SK-N-SH (cell line): ENCODE measurements around the gene CBX1. TPM values are rescaled to one million over a fixed set of nuclear protein-coding genes. Genes with fewer than 3 reads are reported as not detected.
"Not testable (repeated sequence)": the region's sequence is repeated elsewhere in the genome, so short reads cannot be mapped to it uniquely, and the experiment has no call there.

Experiments used
- CTCF ChIA-PET: fragments of 300-600, 350-600 bp; formaldehyde crosslinking; extraction: SDS; loops from one replicate; lab custom pipeline; 2021; lab: Yijun Ruan, JAX
- POLR2A ChIA-PET: fragments of 350-600 bp; sonication (Branson Sonifier 250); formaldehyde crosslinking; extraction: SDS; loops from one replicate; lab custom pipeline; 2020; ENCODE audit warnings: antibody characterized with exemption, inconsistent platforms; lab: Yijun Ruan, JAX
- DNase-seq: peaks from one replicate; pipeline ENCODE4 v3.0.0; 2012
- H2AFZ ChIP-seq: fragments of 200-600 bp; sonication (generic); 2 replicates; pipeline ENCODE4 v1.8.1; 2016; ENCODE audit warnings: antibody characterized with exemption, mild to moderate bottlenecking, low read depth
- H3F3A ChIP-seq: fragments of 200-600 bp; sonication (generic); replicated peaks from 2 replicates; pipeline ENCODE3; 2016; ENCODE audit warnings: antibody characterized with exemption, mild to moderate bottlenecking; ENCODE audit not compliant: insufficient read depth
- H3K27ac ChIP-seq, 2 experiments: fragments of 200-500 bp in 1 of 2; fragments of 200-600 bp in 1 of 2; sonication (Bioruptor generic) in 1 of 2; sonication (generic), shearing (Covaris generic) in 1 of 2; 2 replicates each; pipeline versions ENCODE4 v1.5.1 to v1.6.1; 2014 to 2016; ENCODE audit warnings: low read depth in 2 of 2, inconsistent platforms in 1 of 2, low read length in 1 of 2, mild to moderate bottlenecking in 1 of 2, mixed read lengths in 1 of 2
- H3K27me3 ChIP-seq: fragments of 200-600 bp; sonication (generic), shearing (Covaris generic); 2 replicates; pipeline ENCODE4 v1.6.1; 2016; ENCODE audit warnings: mixed run types; ENCODE audit not compliant: insufficient read depth
- H3K36me3 ChIP-seq, 2 experiments: fragments of 200-500 bp in 1 of 2; fragments of 200-600 bp in 1 of 2; sonication (Bioruptor generic) in 1 of 2; sonication (generic) in 1 of 2; replicated peaks in 1 of 2; 2 replicates each; pipeline versions ENCODE3 to v1.5.1; 2014 to 2016; ENCODE audit warnings: low read length in 1 of 2, mild to moderate bottlenecking in 1 of 2; ENCODE audit not compliant: insufficient read depth in 2 of 2, control insufficient read depth in 1 of 2
- H3K4me1 ChIP-seq, 2 experiments: fragments of 200-500 bp in 1 of 2; fragments of 200-600 bp in 1 of 2; sonication (Bioruptor generic) in 1 of 2; sonication (generic), shearing (Covaris generic) in 1 of 2; 2 replicates each; pipeline versions ENCODE4 v1.5.1 to v1.6.1; 2014 to 2016; ENCODE audit warnings: low read depth in 1 of 2, low read length in 1 of 2, mixed run types in 1 of 2; ENCODE audit not compliant: insufficient read depth in 2 of 2, control insufficient read depth in 1 of 2
- H3K4me2 ChIP-seq: fragments of 200-600 bp; sonication (generic), shearing (Covaris generic); 2 replicates; pipeline ENCODE4 v1.6.1; 2017; ENCODE audit warnings: mixed run types
- H3K4me3 ChIP-seq, 2 experiments: fragments of 200-500 bp in 1 of 2; fragments of 200-600 bp in 1 of 2; sonication (Bioruptor generic) in 1 of 2; sonication (generic), shearing (Covaris generic) in 1 of 2; 2 replicates each; pipeline versions ENCODE4 v1.5.1 to v1.8.1; 2014 to 2016; ENCODE audit warnings: low read depth in 2 of 2, inconsistent platforms in 1 of 2, low read length in 1 of 2, mild to moderate bottlenecking in 1 of 2, mixed read lengths in 1 of 2, moderate library complexity in 1 of 2
- H3K79me2 ChIP-seq: fragments of 200-600 bp; sonication (generic); 2 replicates; pipeline ENCODE4 v1.8.1; 2017; ENCODE audit warnings: mild to moderate bottlenecking; ENCODE audit not compliant: insufficient read depth
- H3K9ac ChIP-seq: fragments of 200-600 bp; sonication (generic); 2 replicates; pipeline ENCODE4 v1.6.1; 2017; ENCODE audit warnings: mixed run types
- H3K9me2 ChIP-seq: fragments of 200-600 bp; sonication (generic); 2 replicates; pipeline ENCODE4 v1.6.1; 2017; ENCODE audit warnings: mixed run types
- H3K9me3 ChIP-seq: fragments of 200-600 bp; sonication (generic); 2 replicates; pipeline ENCODE4 v1.6.1; 2017; ENCODE audit warnings: mixed run types, mild to moderate bottlenecking, moderate library complexity
- H4K20me1 ChIP-seq: fragments of 200-600 bp; sonication (generic); 2 replicates; pipeline ENCODE4 v1.6.1; 2017; ENCODE audit warnings: mild to moderate bottlenecking, mixed run types; ENCODE audit not compliant: insufficient read depth
- RAD21 ChIP-seq: IDR thresholded peaks from 2 replicates; pipeline ENCODE4 v1.6.1; 2012; ENCODE audit warnings: mild to moderate bottlenecking, low read length
- SMC3 ChIP-seq: IDR thresholded peaks from 2 replicates; pipeline ENCODE4 v1.6.1; 2012; ENCODE audit warnings: low read depth, low read length, improper control_type of control experiment
- TEAD4 ChIP-seq: IDR thresholded peaks from 2 replicates; pipeline ENCODE4 v1.4.0; 2012; ENCODE audit warnings: mild to moderate bottlenecking, borderline replicate concordance; ENCODE audit not compliant: insufficient read depth
- USF1 ChIP-seq: IDR thresholded peaks from 2 replicates; pipeline ENCODE4 v1.4.0; 2012; ENCODE audit warnings: low read depth, borderline replicate concordance
- WGBS: methylation state at CpG from one replicate; pipeline ENCODE4 v1.1.6; 2017; ENCODE audit warnings: low lambda C conversion rate; 5-methylcytosine and 5-hydroxymethylcytosine counted together
- polyA plus RNA-seq, 3 experiments: library from polyadenylated mRNA; depleted of rRNA; stranded (reverse); fragments of >200 nt; gene quantifications; 2 replicates each; pipeline ENCODE4 v1.2.3, GENCODE V29; 2012
- TF ChIP-seq, protein P1 (sequence below): fragments of 200-600 bp; sonication (generic); IDR thresholded peaks from 2 replicates; pipeline ENCODE4 v1.6.1; 2017; ENCODE audit warnings: antibody characterized with exemption, mild to moderate bottlenecking, moderate library complexity

CBX1 gene
- polyA plus RNA-seq, 1 of the 3 experiments (the other 2 are of a cell fraction) = 102 TPM

- TF ChIP-seq, protein P1, sequence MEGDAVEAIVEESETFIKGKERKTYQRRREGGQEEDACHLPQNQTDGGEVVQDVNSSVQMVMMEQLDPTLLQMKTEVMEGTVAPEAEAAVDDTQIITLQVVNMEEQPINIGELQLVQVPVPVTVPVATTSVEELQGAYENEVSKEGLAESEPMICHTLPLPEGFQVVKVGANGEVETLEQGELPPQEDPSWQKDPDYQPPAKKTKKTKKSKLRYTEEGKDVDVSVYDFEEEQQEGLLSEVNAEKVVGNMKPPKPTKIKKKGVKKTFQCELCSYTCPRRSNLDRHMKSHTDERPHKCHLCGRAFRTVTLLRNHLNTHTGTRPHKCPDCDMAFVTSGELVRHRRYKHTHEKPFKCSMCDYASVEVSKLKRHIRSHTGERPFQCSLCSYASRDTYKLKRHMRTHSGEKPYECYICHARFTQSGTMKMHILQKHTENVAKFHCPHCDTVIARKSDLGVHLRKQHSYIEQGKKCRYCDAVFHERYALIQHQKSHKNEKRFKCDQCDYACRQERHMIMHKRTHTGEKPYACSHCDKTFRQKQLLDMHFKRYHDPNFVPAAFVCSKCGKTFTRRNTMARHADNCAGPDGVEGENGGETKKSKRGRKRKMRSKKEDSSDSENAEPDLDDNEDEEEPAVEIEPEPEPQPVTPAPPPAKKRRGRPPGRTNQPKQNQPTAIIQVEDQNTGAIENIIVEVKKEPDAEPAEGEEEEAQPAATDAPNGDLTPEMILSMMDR = no peak
- no peak for TF ChIP-seq SMC3
- TF ChIP-seq USF1 = no peak
- TF ChIP-seq, all 33 proteins: peak for 0
Measured at GRCh38 chr17:48070195-48070594, 31.1 kb downstream of the CBX1 start (continued).

GRCh38 chr17:48068491-48068961 is 32.8 kb downstream of the CBX1 start:
- no peak overlapping the region for H3K4me3 ChIP-seq
- H2AFZ ChIP-seq = no peak overlapping the region
- TF ChIP-seq RAD21 (0 out of 2 replicates have a peak, but pooled peaks have one; percentile 7), TEAD4 (no peak), SMC3 (no peak)
- TF ChIP-seq, protein P1 = peak; percentile 62
- TF ChIP-seq, all 33 proteins: peak for 2
- no peaks in the 10 kb centered on the region; a peak in 2 of 4 replicates for H3K4me1 ChIP-seq
- WGBS = 74% methylated on average over 3 of the region's 3 CpGs
- ChIA-PET CTCF (interaction anchor here (0.6 to 44.3 kb wide), 17 partner anchors 11 to 90 kb away, joined by 3 to 1200 read pairs (median 4); partner anchors contain the start of genes CBX1, COPZ2 and NFE2L1), POLR2A (interaction anchor here (0.8 to 1.5 kb wide), 5 partner anchors 9 to 42 kb away, joined by 3 to 9 read pairs (median 4); partner anchors contain the start of gene NFE2L1)
- peaks cover 71 to 91% of the 10 kb centered on the region in 2 experiments for H3K36me3 ChIP-seq
- peaks cover 5% of the 10 kb centered on the region; the same call in 1 of the 2 replicates for H4K20me1 ChIP-seq
- H3K9me3 ChIP-seq = no peaks in the 10 kb centered on the region
- peaks cover 59% of the 10 kb centered on the region for H3K79me2 ChIP-seq
- no peak for DNase-seq
- H3K27me3 ChIP-seq = no peaks in the 10 kb centered on the region
- H3K9ac ChIP-seq = no peak overlapping the region
- H3K9me2 ChIP-seq = no peaks in the 10 kb centered on the region
- H3F3A ChIP-seq = peaks cover 59% of the 10 kb centered on the region
- 0 out of 4 replicates have a peak overlapping the region, but pooled peaks of 1 of the 2 experiments have one; percentile 10 for H3K27ac ChIP-seq
- no peak overlapping the region for H3K4me2 ChIP-seq

- Histone ChIP-seq H3F3A (peaks cover 62% of the 10 kb centered on the region), H3K36me3 (peaks cover 72 to 89% of the 10 kb centered on the region in 2 experiments), H3K79me2 (peaks cover 56% of the 10 kb centered on the region), H3K27ac (peak overlapping the region in 1 of 2 experiments; percentile 6; a peak in 1 of 4 replicates)
- POLR2A ChIA-PET = interaction anchor here (1.2 to 1.5 kb wide), 3 partner anchors 8 to 20 kb away, joined by 4 to 9 read pairs (median 7); partner anchors contain the start of gene NFE2L1
- not testable (repeated sequence) for H3K9me3 ChIP-seq, H3K4me1 ChIP-seq, H3K9ac ChIP-seq, DNase-seq, H3K27me3 ChIP-seq, H4K20me1 ChIP-seq, H2AFZ ChIP-seq, H3K9me2 ChIP-seq, H3K4me3 ChIP-seq, H3K4me2 ChIP-seq
- CTCF ChIA-PET = interaction anchor here (1.0 to 44.3 kb wide), 12 partner anchors 12 to 77 kb away, joined by 3 to 1200 read pairs (median 8); partner anchors contain the start of genes CBX1, COPZ2 and NFE2L1
- 90% methylated on average over 2 of the region's 2 CpGs for WGBS
Measured at GRCh38 chr17:48067808-48068207, 33.5 kb downstream of the CBX1 start.
